T-helper 1 cell treated with Interleukin-12 subunit alpha and Interleukin-12 subunit beta and Interleukin-4 antibody, amounts not matched to agents 30 ng/mL and 1 ng/mL, for 36 hours (primary cell): ENCODE results near the gene COX14. TPM values are rescaled to one million over a fixed set of nuclear protein-coding genes. Genes with fewer than 3 reads are reported as not detected.
"Not testable (repeated sequence)": the region's sequence is repeated elsewhere in the genome, so short reads cannot be mapped to it uniquely, and the experiment has no call there.

Experiments
- intact Hi-C: fragments of 100-400 bp; cut with micrococcal nuclease; formaldehyde crosslinking; loops from one replicate; pipeline ENCODE4 v1.15.1; 2024
- total RNA-seq: library from RNA; stranded (reverse); gene quantifications from 2 replicates; pipeline ENCODE4 v1.2.3, GENCODE V29; 2022

Gene COX14
- total RNA-seq, 1 donor from 2014 or later = 47.0 TPM

- intact Hi-C loops = no loop called here
These were observed 4.4 kb upstream of the COX14 start for GRCh38 chr12:50107416-50108268.

GRCh38 chr12:50109319-50109718, 2.7 kb upstream of the COX14 start:
- intact Hi-C loops = no loop called here

GRCh38 chr12:50110127-50110761, 1.8 kb upstream of the COX14 start:
- intact Hi-C loops = loop anchor here (1.0 to 5.0 kb wide), 4 partner anchors 41 to 1428 kb away; partner anchors contain the start of genes KANSL2, MCRS1 and PRPF40B

- intact Hi-C loops = loop anchor here (1.0 to 5.0 kb wide), 8 partner anchors 42 to 1429 kb away; partner anchors contain the start of genes ATF1, DAZAP2, KANSL2 and LARP4
These were observed 1.2 kb upstream of the COX14 start for GRCh38 chr12:50110762-50111351.

- intact Hi-C loops = loop anchor here (1.0 to 5.0 kb wide), 7 partner anchors 64 to 1429 kb away; partner anchors contain the start of genes ATF1, DAZAP2, KANSL2 and LARP4
These were observed 692 bp upstream of the COX14 start for GRCh38 chr12:50111395-50111692.

- intact Hi-C loops = loop anchor here (1.0 to 5.0 kb wide), 14 partner anchors 20 to 1430 kb away; partner anchors contain the start of genes CERS5, KANSL2, LIMA1 and MCRS1
These were observed 601 bp downstream of the COX14 start for GRCh38 chr12:50112456-50113218.

- intact Hi-C loops = no loop called here
These were observed 5.1 kb downstream of the COX14 start for GRCh38 chr12:50117057-50117622.

- intact Hi-C loops = no loop called here
These were observed 7.4 kb downstream of the COX14 start for GRCh38 chr12:50119387-50119786.

- intact Hi-C loops = no loop called here
These were observed 8.5 kb downstream of the COX14 start for GRCh38 chr12:50120521-50120920.

GRCh38 chr12:50120953-50121352, 8.9 kb downstream of the COX14 start:
- intact Hi-C loops = no loop called here

GRCh38 chr12:50121641-50122040, 9.6 kb downstream of the COX14 start:
- intact Hi-C loops = no loop called here

- intact Hi-C loops = no loop called here
These were observed 11.2 kb downstream of the COX14 start for GRCh38 chr12:50123203-50123602.

GRCh38 chr12:50127546-50127945, 15.5 kb downstream of the COX14 start:
- intact Hi-C loops = no loop called here

- intact Hi-C loops = no loop called here
These were observed 17.3 kb downstream of the COX14 start for GRCh38 chr12:50129290-50129689.

GRCh38 chr12:50132505-50133135, 20.6 kb downstream of the COX14 start:
- intact Hi-C loops = loop anchor here (1.0 to 2.0 kb wide), 8 partner anchors 20 to 269 kb away; partner anchors contain the start of genes CERS5 and COX14

GRCh38 chr12:50142993-50143392, 31.0 kb downstream of the COX14 start:
- intact Hi-C loops = no loop called here

GRCh38 chr12:50145439-50145838, 33.4 kb downstream of the COX14 start:
- intact Hi-C loops = no loop called here

- intact Hi-C loops = no loop called here
These were observed 35.2 kb downstream of the COX14 start for GRCh38 chr12:50147281-50147680.

- intact Hi-C loops = not testable (repeated sequence)
These were observed 36.0 kb downstream of the COX14 start for GRCh38 chr12:50148011-50148410.

GRCh38 chr12:50149311-50149710, 37.3 kb downstream of the COX14 start:
- intact Hi-C loops = no loop called here
